Natural killer cell (primary cell): ENCODE measurements around the gene DENND2A. TPM values are rescaled to one million over a fixed set of nuclear protein-coding genes. Genes with fewer than 3 reads are reported as not detected.

Experiments used
- ATAC-seq, 3 donors: fragments of 150-1000 bp in 2 of 3; fragments of 200-7000 bp in 1 of 3; cut with Tn5 transposase; 1 replicate in 1 of 3; 2 replicates in 2 of 3; pipeline ENCODE4 v1.10.0; 2021; ENCODE audit warnings: mild to moderate bottlenecking in 2 of 3, moderate library complexity in 2 of 3
- DNase-seq, 2 donors: peaks; one replicate each; pipeline versions ENCODE4 v3.0.0 to v3.0.0-alpha.2; 2013 to 2021; ENCODE audit warnings: mixed read lengths in 1 of 2
- H3K27ac ChIP-seq: one replicate; pipeline ENCODE4 v1.5.1; 2013; ENCODE audit warnings: mild to moderate bottlenecking, low read length
- H3K27me3 ChIP-seq: one replicate; pipeline ENCODE4 v1.6.1; 2013; ENCODE audit warnings: low read length; ENCODE audit not compliant: control insufficient read depth, insufficient read depth
- H3K36me3 ChIP-seq: one replicate; pipeline ENCODE4 v1.6.1; 2013; ENCODE audit warnings: low read length; ENCODE audit not compliant: control insufficient read depth, insufficient read depth
- H3K4me1 ChIP-seq: one replicate; pipeline ENCODE4 v1.6.1; 2013; ENCODE audit warnings: low read length; ENCODE audit not compliant: control insufficient read depth, insufficient read depth
- H3K4me3 ChIP-seq: one replicate; pipeline ENCODE4 v1.5.1; 2013; ENCODE audit warnings: low read length
- H3K9me3 ChIP-seq: one replicate; pipeline ENCODE4 v1.6.1; 2013; ENCODE audit warnings: low read length; ENCODE audit not compliant: control insufficient read depth, insufficient read depth
- H3K27ac Mint-ChIP-seq, 2 donors: one replicate each; pipeline ENCODE4 v1.8.0; 2022; ENCODE audit warnings: mild to moderate bottlenecking in 2 of 2, mixed read lengths in 2 of 2, moderate library complexity in 1 of 2
- H3K27me3 Mint-ChIP-seq, 2 donors: one replicate each; pipeline ENCODE4 v1.8.0; 2022; ENCODE audit warnings: low read depth in 2 of 2, mixed read lengths in 2 of 2
- H3K36me3 Mint-ChIP-seq: one replicate; pipeline ENCODE4 v1.8.0; 2022; ENCODE audit warnings: mixed read lengths
- H3K4me1 Mint-ChIP-seq, 2 donors: one replicate each; pipeline ENCODE4 v1.8.0; 2022; ENCODE audit warnings: mixed read lengths in 2 of 2
- H3K4me3 Mint-ChIP-seq: one replicate; pipeline ENCODE4 v1.8.0; 2022; ENCODE audit warnings: mild to moderate bottlenecking, moderate library complexity, mixed read lengths
- H3K9me3 Mint-ChIP-seq, 2 donors: one replicate each; pipeline ENCODE4 v1.8.0; 2022; ENCODE audit warnings: mixed read lengths in 2 of 2
- WGBS: methylation state at CpG from one replicate; pipeline ENCODE4 v1.1.7; 2013; ENCODE audit warnings: missing lambda C conversion rate; ENCODE audit not compliant: insufficient coverage; 5-methylcytosine and 5-hydroxymethylcytosine counted together
- intact Hi-C: fragments of 100-400 bp; cut with micrococcal nuclease; formaldehyde crosslinking; loops from one replicate; pipeline ENCODE4 v1.14.2; 2022
- total RNA-seq, 4 donors: library from RNA; stranded (reverse); fragments of 120-200 nt in 1 of 4; gene quantifications; one replicate each; pipeline versions ENCODE4 v1.2.3 to v1.2.4, GENCODE V29; 2013 to 2022
- TF ChIP-seq, protein P1 (sequence below): fragments of 200-600 bp; IDR thresholded peaks from one replicate; pipeline ENCODE4 v1.8.0; 2022; ENCODE audit warnings: antibody characterized with exemption

Gene DENND2A
- total RNA-seq, 3 donors from 2014 or later (not counting 1 experiment from before 2014, with no cell fraction given), result 0.12 TPM; not detected in 2

- H3K36me3 Mint-ChIP-seq, result no peaks in the 10 kb centered on the region
- no peak overlapping the region for H3K4me3 Mint-ChIP-seq
- H3K4me1 ChIP-seq, result no peaks in the 10 kb centered on the region
- intact Hi-C loops, result no loop called here
- DNase-seq, result no peak
- 80% methylated on average over 5 of the region's 5 CpGs for WGBS
- no peak for ATAC-seq
- TF ChIP-seq, protein P1, sequence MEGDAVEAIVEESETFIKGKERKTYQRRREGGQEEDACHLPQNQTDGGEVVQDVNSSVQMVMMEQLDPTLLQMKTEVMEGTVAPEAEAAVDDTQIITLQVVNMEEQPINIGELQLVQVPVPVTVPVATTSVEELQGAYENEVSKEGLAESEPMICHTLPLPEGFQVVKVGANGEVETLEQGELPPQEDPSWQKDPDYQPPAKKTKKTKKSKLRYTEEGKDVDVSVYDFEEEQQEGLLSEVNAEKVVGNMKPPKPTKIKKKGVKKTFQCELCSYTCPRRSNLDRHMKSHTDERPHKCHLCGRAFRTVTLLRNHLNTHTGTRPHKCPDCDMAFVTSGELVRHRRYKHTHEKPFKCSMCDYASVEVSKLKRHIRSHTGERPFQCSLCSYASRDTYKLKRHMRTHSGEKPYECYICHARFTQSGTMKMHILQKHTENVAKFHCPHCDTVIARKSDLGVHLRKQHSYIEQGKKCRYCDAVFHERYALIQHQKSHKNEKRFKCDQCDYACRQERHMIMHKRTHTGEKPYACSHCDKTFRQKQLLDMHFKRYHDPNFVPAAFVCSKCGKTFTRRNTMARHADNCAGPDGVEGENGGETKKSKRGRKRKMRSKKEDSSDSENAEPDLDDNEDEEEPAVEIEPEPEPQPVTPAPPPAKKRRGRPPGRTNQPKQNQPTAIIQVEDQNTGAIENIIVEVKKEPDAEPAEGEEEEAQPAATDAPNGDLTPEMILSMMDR, result no peak
- no peak overlapping the region for H3K27ac ChIP-seq
- no peaks in the 10 kb centered on the region for H3K4me1 Mint-ChIP-seq
- no peaks in the 10 kb centered on the region for H3K27me3 ChIP-seq
- no peaks in the 10 kb centered on the region for H3K36me3 ChIP-seq
- no peak overlapping the region for H3K4me3 ChIP-seq
- no peaks in the 10 kb centered on the region for H3K9me3 Mint-ChIP-seq
- H3K27ac Mint-ChIP-seq, result no peak overlapping the region
- H3K9me3 ChIP-seq, result no peaks in the 10 kb centered on the region
- peaks cover 16 to 24% of the 10 kb centered on the region in 2 donors for H3K27me3 Mint-ChIP-seq
Measured at GRCh38 chr7:140577651-140578050, 63.0 kb downstream of the DENND2A start.

GRCh38 chr7:140576589-140576988 is 64.0 kb downstream of the DENND2A start:
- Histone ChIP-seq H3K9me3 (no peaks in the 10 kb centered on the region), H3K4me1 (no peaks in the 10 kb centered on the region), H3K27ac (no peak overlapping the region), H3K27me3 (no peaks in the 10 kb centered on the region), H3K4me3 (no peak overlapping the region), H3K36me3 (no peaks in the 10 kb centered on the region)
- DNase-seq, result no peak
- Mint-ChIP-seq H3K27ac (no peak overlapping the region), H3K4me3 (no peak overlapping the region), H3K36me3 (no peaks in the 10 kb centered on the region), H3K4me1 (no peaks in the 10 kb centered on the region), H3K9me3 (no peaks in the 10 kb centered on the region), H3K27me3 (peaks cover 16 to 24% of the 10 kb centered on the region in 2 donors)
- WGBS, result 65% methylated on average over 1 of the region's 1 CpG
- ATAC-seq, result no peak
- intact Hi-C loops, result no loop called here
- TF ChIP-seq, protein P1, result no peak

- Mint-ChIP-seq H3K36me3 (no peaks in the 10 kb centered on the region), H3K4me1 (no peaks in the 10 kb centered on the region), H3K27ac (no peak overlapping the region), H3K9me3 (no peaks in the 10 kb centered on the region), H3K27me3 (peaks cover 15 to 16% of the 10 kb centered on the region in 2 donors), H3K4me3 (no peak overlapping the region)
- Histone ChIP-seq H3K4me1 (no peaks in the 10 kb centered on the region), H3K27me3 (no peaks in the 10 kb centered on the region), H3K36me3 (no peaks in the 10 kb centered on the region), H3K9me3 (no peaks in the 10 kb centered on the region), H3K27ac (no peak overlapping the region), H3K4me3 (no peak overlapping the region)
- WGBS, result 81% methylated on average over 5 of the region's 5 CpGs
- ATAC-seq (no peak), DNase-seq (no peak)
- intact Hi-C loops, result no loop called here
- TF ChIP-seq, protein P1, result no peak
Measured at GRCh38 chr7:140571538-140572122, 69.0 kb downstream of the DENND2A start.

DNA sequence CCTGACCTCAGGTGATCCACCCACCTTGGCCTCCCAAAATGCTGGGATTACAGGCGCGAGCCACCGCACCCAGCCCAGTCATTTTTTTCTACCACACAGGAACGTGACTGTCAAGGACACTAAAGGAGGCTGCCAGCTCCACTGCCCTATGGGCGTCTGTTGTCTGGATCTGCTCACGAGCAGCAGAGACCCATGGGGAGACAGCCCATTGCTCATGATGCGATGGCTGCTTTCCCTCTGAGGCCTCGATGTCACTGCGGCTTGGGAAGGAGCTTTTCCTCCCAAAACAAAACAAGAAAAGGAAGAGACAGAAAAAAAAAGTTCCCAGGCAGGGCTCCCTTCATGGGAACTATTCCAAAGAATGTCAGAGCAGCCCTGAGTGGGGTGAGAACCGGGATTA is 70.5 kb downstream of the DENND2A start:
- Histone ChIP-seq H3K9me3 (no peaks in the 10 kb centered on the region), H3K27me3 (no peaks in the 10 kb centered on the region), H3K27ac (no peak overlapping the region), H3K4me1 (no peaks in the 10 kb centered on the region), H3K4me3 (no peak overlapping the region), H3K36me3 (no peaks in the 10 kb centered on the region)
- ATAC-seq, result no peak
- intact Hi-C loops, result no loop called here
- H3K27ac Mint-ChIP-seq, result no peak overlapping the region
- no peak overlapping the region for H3K4me3 Mint-ChIP-seq
- peaks cover 10 to 14% of the 10 kb centered on the region in 2 donors for H3K27me3 Mint-ChIP-seq
- 89% methylated on average over 10 of the region's 10 CpGs for WGBS
- H3K36me3 Mint-ChIP-seq, result no peaks in the 10 kb centered on the region
- TF ChIP-seq, protein P1, result no peak
- no peaks in the 10 kb centered on the region for H3K9me3 Mint-ChIP-seq
- H3K4me1 Mint-ChIP-seq, result no peaks in the 10 kb centered on the region
- no peak for DNase-seq
